ENCODE measurements around the gene ZNF148. TPM values are rescaled to one million over a fixed set of nuclear protein-coding genes. Genes with fewer than 3 reads are reported as not detected.

ZNF148 gene
- polyA plus RNA-seq, 2 donors = 2.6 to 3.6 TPM

DNA sequence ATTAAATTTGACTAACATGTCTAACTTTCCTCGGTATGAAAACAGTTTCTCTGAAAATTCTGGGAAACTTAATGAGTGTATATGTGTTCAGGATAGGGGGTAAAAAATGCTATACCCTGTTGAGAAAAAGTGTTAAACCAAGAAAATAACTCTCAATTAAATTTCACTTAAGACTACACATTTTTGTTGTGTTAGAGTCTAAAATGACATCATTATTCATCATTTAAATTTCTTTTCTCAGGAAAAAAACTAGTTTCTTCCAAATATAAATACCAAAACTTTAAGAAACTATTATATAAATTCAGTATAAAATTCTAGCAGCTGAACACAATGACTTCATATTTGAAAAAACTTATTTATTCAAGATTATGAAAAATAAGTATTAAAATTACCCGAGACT, 52.2 kb downstream of the ZNF148 start:
- 97% methylated on average over 2 of the region's 2 CpGs for WGBS, 2 donors
- H3K36me3 ChIP-seq (ENCODE audit: control insufficient read depth in 2 of 2, insufficient read depth in 2 of 2, low read length in 1 of 2) = no peaks in the 10 kb centered on the region
- H3K27ac ChIP-seq (ENCODE audit: low read depth in 2 of 2, low read length in 1 of 2) = no peak overlapping the region
- no peak overlapping the region for H3K4me3 ChIP-seq (ENCODE audit: low read depth in 1 of 2, low read length in 2 of 2)
- H3K9me3 ChIP-seq (ENCODE audit: control insufficient read depth in 2 of 2, insufficient read depth in 1 of 2, low read depth in 1 of 2, low read length in 1 of 2) = no peaks in the 10 kb centered on the region
- no peaks in the 10 kb centered on the region for H3K4me1 ChIP-seq (ENCODE audit: control insufficient read depth in 2 of 2, insufficient read depth in 2 of 2, low read length in 1 of 2)
- H3K27me3 ChIP-seq (ENCODE audit: control insufficient read depth in 1 of 2, insufficient read depth in 2 of 2, low read length in 2 of 2) = no peaks in the 10 kb centered on the region

DNA sequence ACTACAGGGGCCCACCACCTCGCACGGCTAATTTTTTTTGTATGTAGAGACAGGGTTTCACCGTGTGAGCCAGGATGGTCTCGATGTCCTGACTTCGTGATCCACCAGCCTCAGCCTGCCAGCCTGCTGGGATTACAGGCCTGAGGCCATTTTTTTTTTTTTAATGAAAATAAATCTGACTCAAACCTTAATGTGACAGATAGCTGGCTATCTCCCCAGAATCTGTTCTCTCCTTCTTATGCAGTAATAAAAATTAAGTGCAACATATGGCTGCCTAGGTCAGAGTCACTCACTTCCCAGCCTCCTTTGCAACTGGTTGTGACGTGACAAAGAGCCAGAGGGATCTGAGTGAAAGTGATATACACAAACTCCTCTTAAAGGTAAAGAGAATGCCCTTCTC, 53.0 kb downstream of the ZNF148 start:
- Histone ChIP-seq H3K36me3 (ENCODE audit: control insufficient read depth in 2 of 2, insufficient read depth in 2 of 2, low read length in 1 of 2) (no peaks in the 10 kb centered on the region), H3K9me3 (ENCODE audit: control insufficient read depth in 2 of 2, insufficient read depth in 1 of 2, low read depth in 1 of 2, low read length in 1 of 2) (no peaks in the 10 kb centered on the region), H3K27me3 (ENCODE audit: control insufficient read depth in 1 of 2, insufficient read depth in 2 of 2, low read length in 2 of 2) (no peaks in the 10 kb centered on the region), H3K4me3 (ENCODE audit: low read depth in 1 of 2, low read length in 2 of 2) (no peak overlapping the region), H3K4me1 (ENCODE audit: control insufficient read depth in 2 of 2, insufficient read depth in 2 of 2, low read length in 1 of 2) (no peaks in the 10 kb centered on the region), H3K27ac (ENCODE audit: low read depth in 2 of 2, low read length in 1 of 2) (no peak overlapping the region)
- WGBS, 2 donors = 48 to 53% methylated on average over 6 of the region's 6 CpGs

DNA sequence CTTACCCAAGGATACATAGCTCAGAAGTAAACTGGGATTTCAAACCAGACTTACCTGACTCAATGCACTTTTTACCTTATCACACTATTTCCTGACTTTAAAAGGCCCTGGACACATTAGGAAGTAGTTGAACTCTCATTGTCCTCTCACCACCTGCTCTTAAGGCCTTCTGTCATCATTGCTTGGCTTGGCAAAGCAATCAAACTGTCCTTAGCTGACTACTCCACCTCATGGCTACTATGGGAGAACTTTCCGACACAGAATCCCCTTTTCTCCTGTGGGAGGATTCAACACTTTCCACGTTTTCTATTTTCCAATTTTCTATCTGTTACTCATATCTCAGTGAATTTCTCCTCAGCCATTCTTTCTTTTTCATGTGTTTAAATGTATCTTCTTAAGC, 55.4 kb downstream of the ZNF148 start:
- H3K4me3 ChIP-seq (ENCODE audit: low read depth in 1 of 2, low read length in 2 of 2) = no peak overlapping the region
- H3K27ac ChIP-seq (ENCODE audit: low read depth in 2 of 2, low read length in 1 of 2) = no peak overlapping the region
- no peaks in the 10 kb centered on the region for H3K4me1 ChIP-seq (ENCODE audit: control insufficient read depth in 2 of 2, insufficient read depth in 2 of 2, low read length in 1 of 2)
- H3K27me3 ChIP-seq (ENCODE audit: control insufficient read depth in 1 of 2, insufficient read depth in 2 of 2, low read length in 2 of 2) = no peaks in the 10 kb centered on the region
- no peaks in the 10 kb centered on the region for H3K9me3 ChIP-seq (ENCODE audit: control insufficient read depth in 2 of 2, insufficient read depth in 1 of 2, low read depth in 1 of 2, low read length in 1 of 2)
- 92 to 96% methylated on average over 2 of the region's 2 CpGs for WGBS, 2 donors
- H3K36me3 ChIP-seq (ENCODE audit: control insufficient read depth in 2 of 2, insufficient read depth in 2 of 2, low read length in 1 of 2) = no peaks in the 10 kb centered on the region

DNA sequence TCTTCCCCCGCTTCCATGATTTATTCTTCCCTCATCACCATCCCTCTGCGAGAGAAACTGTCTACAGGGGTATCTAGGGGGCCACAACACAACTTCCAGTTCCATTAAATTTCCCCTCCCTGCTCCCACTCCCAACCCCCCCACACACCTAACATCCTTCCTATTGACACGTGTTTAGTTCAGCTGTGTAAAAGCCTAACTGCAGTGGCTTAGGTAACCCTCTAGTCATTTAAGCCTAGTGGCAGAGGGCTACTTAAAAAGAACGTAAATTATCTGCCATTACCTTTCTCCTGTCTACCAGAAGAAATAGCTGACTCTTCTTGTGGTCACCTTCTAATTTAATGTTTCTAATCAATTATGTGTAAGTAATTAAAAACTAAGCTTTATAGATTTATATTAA, 56.3 kb downstream of the ZNF148 start:
- 91% methylated on average over 4 of the region's 4 CpGs for WGBS, 2 donors
- Histone ChIP-seq H3K27ac (ENCODE audit: low read depth in 2 of 2, low read length in 1 of 2) (no peak overlapping the region), H3K9me3 (ENCODE audit: control insufficient read depth in 2 of 2, insufficient read depth in 1 of 2, low read depth in 1 of 2, low read length in 1 of 2) (no peaks in the 10 kb centered on the region), H3K36me3 (ENCODE audit: control insufficient read depth in 2 of 2, insufficient read depth in 2 of 2, low read length in 1 of 2) (no peaks in the 10 kb centered on the region), H3K4me1 (ENCODE audit: control insufficient read depth in 2 of 2, insufficient read depth in 2 of 2, low read length in 1 of 2) (no peaks in the 10 kb centered on the region), H3K4me3 (ENCODE audit: low read depth in 1 of 2, low read length in 2 of 2) (no peak overlapping the region), H3K27me3 (ENCODE audit: control insufficient read depth in 1 of 2, insufficient read depth in 2 of 2, low read length in 2 of 2) (no peaks in the 10 kb centered on the region)

DNA sequence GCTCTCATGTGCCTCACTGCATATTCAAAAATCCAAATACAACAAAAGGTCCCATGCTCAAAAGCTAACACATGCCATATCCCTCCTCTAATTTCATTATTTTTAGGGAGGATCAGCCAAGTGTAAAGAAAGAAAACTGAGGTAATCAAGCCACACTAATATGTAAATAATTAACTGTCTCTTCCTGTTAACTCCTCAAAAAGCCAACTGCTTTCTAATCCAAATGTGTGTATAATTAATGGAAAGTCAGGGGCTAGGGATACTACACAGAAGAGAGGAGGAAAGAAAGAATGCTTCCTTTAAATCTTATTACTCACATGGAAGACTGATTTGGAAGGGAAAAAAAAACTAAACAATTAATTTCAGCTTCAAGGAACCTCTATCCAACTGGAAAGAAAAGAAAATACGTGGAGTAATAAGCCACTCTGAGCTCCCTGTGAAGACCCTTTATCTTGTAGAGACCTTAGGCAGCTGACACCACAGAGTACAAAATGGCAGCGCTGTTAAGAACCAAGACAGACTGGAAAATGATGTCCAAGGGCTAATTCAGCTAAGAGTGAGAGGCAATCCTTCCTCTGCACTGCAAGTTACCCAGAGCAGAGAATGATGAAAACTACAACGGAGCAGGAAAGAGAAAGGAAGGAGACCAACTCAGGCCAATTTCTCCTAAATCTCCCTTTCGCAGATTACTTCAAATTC, 56.8 kb downstream of the ZNF148 start:
- H3K27me3 ChIP-seq (ENCODE audit: control insufficient read depth in 1 of 2, insufficient read depth in 2 of 2, low read length in 2 of 2) = no peaks in the 10 kb centered on the region
- no peaks in the 10 kb centered on the region for H3K9me3 ChIP-seq (ENCODE audit: control insufficient read depth in 2 of 2, insufficient read depth in 1 of 2, low read depth in 1 of 2, low read length in 1 of 2)
- H3K4me1 ChIP-seq (ENCODE audit: control insufficient read depth in 2 of 2, insufficient read depth in 2 of 2, low read length in 1 of 2) = no peaks in the 10 kb centered on the region
- no peak overlapping the region for H3K4me3 ChIP-seq (ENCODE audit: low read depth in 1 of 2, low read length in 2 of 2)
- H3K27ac ChIP-seq (ENCODE audit: low read depth in 2 of 2, low read length in 1 of 2) = no peak overlapping the region
- H3K36me3 ChIP-seq (ENCODE audit: control insufficient read depth in 2 of 2, insufficient read depth in 2 of 2, low read length in 1 of 2) = no peaks in the 10 kb centered on the region
- WGBS, 2 donors = 89 to 90% methylated on average over 4 of the region's 4 CpGs

DNA sequence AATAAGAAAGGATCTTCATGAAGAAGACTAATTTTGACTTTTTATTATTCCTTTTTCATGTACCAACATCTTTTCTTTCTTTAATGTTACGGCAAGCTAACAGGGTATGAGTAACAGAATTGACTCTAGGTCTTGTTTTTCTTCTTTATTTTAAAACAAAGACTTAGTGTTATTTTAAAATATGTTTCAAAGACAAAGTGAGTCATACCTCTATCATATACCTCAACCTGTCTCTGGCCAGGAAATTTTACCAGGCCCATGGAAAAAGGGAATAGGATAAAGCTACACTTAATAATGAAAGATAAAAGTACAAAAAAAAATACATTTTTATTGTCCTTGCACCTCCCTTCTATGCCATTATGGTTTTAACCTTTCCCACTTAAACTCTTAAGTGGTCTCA, 57.4 kb downstream of the ZNF148 start:
- Histone ChIP-seq H3K4me1 (ENCODE audit: control insufficient read depth in 2 of 2, insufficient read depth in 2 of 2, low read length in 1 of 2) (no peaks in the 10 kb centered on the region), H3K4me3 (ENCODE audit: low read depth in 1 of 2, low read length in 2 of 2) (no peak overlapping the region), H3K9me3 (ENCODE audit: control insufficient read depth in 2 of 2, insufficient read depth in 1 of 2, low read depth in 1 of 2, low read length in 1 of 2) (no peaks in the 10 kb centered on the region), H3K27ac (ENCODE audit: low read depth in 2 of 2, low read length in 1 of 2) (no peak overlapping the region), H3K27me3 (ENCODE audit: control insufficient read depth in 1 of 2, insufficient read depth in 2 of 2, low read length in 2 of 2) (no peaks in the 10 kb centered on the region), H3K36me3 (ENCODE audit: control insufficient read depth in 2 of 2, insufficient read depth in 2 of 2, low read length in 1 of 2) (no peaks in the 10 kb centered on the region)
- 64 to 77% methylated on average over 1 of the region's 1 CpG for WGBS, 2 donors

DNA sequence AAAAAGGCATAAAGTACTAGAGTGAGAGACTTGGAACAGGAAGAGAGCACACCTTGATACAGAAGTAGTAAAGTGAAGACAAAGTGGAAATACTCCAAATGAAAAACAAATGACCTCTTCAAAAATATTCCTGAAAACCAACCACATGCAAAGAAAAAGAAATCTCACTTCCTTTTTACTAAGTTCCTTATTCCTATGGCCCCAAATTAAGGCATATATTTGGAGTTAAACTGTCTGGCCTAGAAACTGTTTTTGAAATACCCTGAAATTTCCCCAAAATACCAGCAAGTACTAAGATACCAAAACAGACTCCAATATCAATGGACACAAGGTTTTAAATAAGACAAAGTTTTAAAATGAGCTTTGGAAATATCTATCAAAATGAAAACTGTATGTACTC, 58.2 kb downstream of the ZNF148 start:
- Histone ChIP-seq H3K27me3 (ENCODE audit: control insufficient read depth in 1 of 2, insufficient read depth in 2 of 2, low read length in 2 of 2) (no peaks in the 10 kb centered on the region), H3K4me3 (ENCODE audit: low read depth in 1 of 2, low read length in 2 of 2) (no peak overlapping the region), H3K4me1 (ENCODE audit: control insufficient read depth in 2 of 2, insufficient read depth in 2 of 2, low read length in 1 of 2) (no peaks in the 10 kb centered on the region), H3K27ac (ENCODE audit: low read depth in 2 of 2, low read length in 1 of 2) (no peak overlapping the region), H3K36me3 (ENCODE audit: control insufficient read depth in 2 of 2, insufficient read depth in 2 of 2, low read length in 1 of 2) (peaks cover 2 to 3% of the 10 kb centered on the region in 2 donors), H3K9me3 (ENCODE audit: control insufficient read depth in 2 of 2, insufficient read depth in 1 of 2, low read depth in 1 of 2, low read length in 1 of 2) (no peaks in the 10 kb centered on the region)

DNA sequence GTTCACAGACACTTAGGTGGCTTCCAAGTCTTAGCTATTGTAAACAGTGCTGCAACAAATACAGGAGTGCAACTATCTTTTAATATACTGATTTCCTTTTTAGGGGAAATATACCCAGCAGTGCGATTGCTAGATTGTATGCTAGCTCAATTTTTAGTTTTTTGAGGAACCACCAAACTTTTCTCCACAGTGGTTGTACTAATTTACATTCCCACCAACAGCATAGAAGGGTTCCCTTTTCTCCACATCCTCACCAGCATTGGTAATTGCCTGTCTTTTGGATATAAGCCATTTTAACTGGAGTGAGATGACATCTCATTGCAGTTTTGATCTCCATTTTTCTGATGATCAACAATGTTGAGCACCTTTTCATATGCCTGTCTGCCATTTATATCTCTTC, 58.9 kb downstream of the ZNF148 start:
- Histone ChIP-seq H3K9me3 (ENCODE audit: control insufficient read depth in 2 of 2, insufficient read depth in 1 of 2, low read depth in 1 of 2, low read length in 1 of 2) (no peaks in the 10 kb centered on the region), H3K36me3 (ENCODE audit: control insufficient read depth in 2 of 2, insufficient read depth in 2 of 2, low read length in 1 of 2) (peaks cover 2 to 3% of the 10 kb centered on the region in 2 donors), H3K27ac (ENCODE audit: low read depth in 2 of 2, low read length in 1 of 2) (no peak overlapping the region), H3K27me3 (ENCODE audit: control insufficient read depth in 1 of 2, insufficient read depth in 2 of 2, low read length in 2 of 2) (no peaks in the 10 kb centered on the region), H3K4me1 (ENCODE audit: control insufficient read depth in 2 of 2, insufficient read depth in 2 of 2, low read length in 1 of 2) (no peaks in the 10 kb centered on the region), H3K4me3 (ENCODE audit: low read depth in 1 of 2, low read length in 2 of 2) (no peak overlapping the region)
- WGBS, 2 donors = 92 to 95% methylated on average over 1 of the region's 1 CpG

DNA sequence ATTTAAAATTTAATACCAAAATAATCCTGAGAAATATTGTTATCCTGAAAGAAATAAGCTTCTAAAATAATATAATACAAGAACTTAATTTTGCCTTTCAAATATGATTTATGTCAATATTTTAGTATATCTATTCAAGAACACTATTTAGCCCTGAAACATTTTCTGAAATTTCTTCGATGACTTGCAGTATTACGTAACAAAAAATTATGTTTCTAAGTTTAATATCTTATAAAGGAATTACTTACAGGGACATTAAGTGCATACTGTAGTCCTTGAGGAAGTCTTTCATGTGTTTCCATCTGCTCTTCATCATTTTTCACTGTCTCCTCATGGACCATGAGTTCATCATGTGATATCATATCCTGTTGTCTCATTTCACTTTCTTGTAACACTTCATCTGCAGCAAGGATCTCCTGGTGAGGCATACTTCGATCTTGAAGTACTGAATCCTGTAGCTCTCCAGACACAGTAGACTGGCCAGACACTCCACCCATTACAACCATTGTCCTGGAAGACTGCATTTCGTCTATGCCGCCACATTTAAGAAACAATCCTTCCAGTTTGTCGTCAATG, 62.0 kb downstream of the ZNF148 start:
- Histone ChIP-seq H3K27me3 (ENCODE audit: control insufficient read depth in 1 of 2, insufficient read depth in 2 of 2, low read length in 2 of 2) (no peaks in the 10 kb centered on the region), H3K4me3 (ENCODE audit: low read depth in 1 of 2, low read length in 2 of 2) (no peak overlapping the region), H3K27ac (ENCODE audit: low read depth in 2 of 2, low read length in 1 of 2) (no peak overlapping the region), H3K36me3 (ENCODE audit: control insufficient read depth in 2 of 2, insufficient read depth in 2 of 2, low read length in 1 of 2) (peaks cover 5% of the 10 kb centered on the region in 2 donors), H3K4me1 (ENCODE audit: control insufficient read depth in 2 of 2, insufficient read depth in 2 of 2, low read length in 1 of 2) (no peaks in the 10 kb centered on the region), H3K9me3 (ENCODE audit: control insufficient read depth in 2 of 2, insufficient read depth in 1 of 2, low read depth in 1 of 2, low read length in 1 of 2) (no peaks in the 10 kb centered on the region)
- WGBS, 2 donors = 96 to 97% methylated on average over 6 of the region's 6 CpGs

DNA sequence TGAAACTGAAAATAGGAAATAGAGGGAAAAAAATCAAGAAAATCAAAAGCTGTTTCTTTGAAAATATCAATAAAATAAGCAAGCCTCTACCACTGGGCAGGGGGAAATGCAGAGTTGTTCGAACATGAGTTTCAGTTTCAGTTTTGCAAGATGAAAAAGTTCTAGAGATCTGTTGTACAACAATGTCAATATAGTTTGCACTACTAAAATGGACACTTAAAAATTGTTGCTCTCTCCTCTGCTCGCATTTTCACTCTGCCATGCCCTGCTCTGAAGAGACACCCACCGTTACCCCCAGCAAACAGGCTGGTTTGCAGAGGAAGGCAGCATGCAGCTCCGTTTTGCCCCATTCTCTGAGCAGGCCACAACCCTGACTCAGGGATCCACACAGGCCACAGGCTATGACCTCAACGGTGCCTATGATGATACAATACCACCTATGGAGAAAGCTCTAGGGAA, 64.5 kb downstream of the ZNF148 start:
- H3K27me3 ChIP-seq (ENCODE audit: control insufficient read depth in 1 of 2, insufficient read depth in 2 of 2, low read length in 2 of 2) = no peaks in the 10 kb centered on the region
- 70 to 75% methylated on average over 5 of the region's 5 CpGs for WGBS, 2 donors
- H3K9me3 ChIP-seq (ENCODE audit: control insufficient read depth in 2 of 2, insufficient read depth in 1 of 2, low read depth in 1 of 2, low read length in 1 of 2) = no peaks in the 10 kb centered on the region
- H3K27ac ChIP-seq (ENCODE audit: low read depth in 2 of 2, low read length in 1 of 2) = no peak overlapping the region
- H3K4me3 ChIP-seq (ENCODE audit: low read depth in 1 of 2, low read length in 2 of 2) = no peak overlapping the region
- peaks cover 5% of the 10 kb centered on the region in 2 donors for H3K36me3 ChIP-seq (ENCODE audit: control insufficient read depth in 2 of 2, insufficient read depth in 2 of 2, low read length in 1 of 2)
- H3K4me1 ChIP-seq (ENCODE audit: control insufficient read depth in 2 of 2, insufficient read depth in 2 of 2, low read length in 1 of 2) = no peaks in the 10 kb centered on the region

Measured in esophagus (tissue), 2 donors.